AG20443 (cell line): ENCODE measurements around the gene FBXL20.
A peak's percentile ranks its signal among the peaks of the same experiment; 100 is the strongest.

Source experiments
- DNase-seq: peaks from one replicate; pipeline ENCODE4 v3.0.0; 2012; ENCODE audit warnings: low spot score, mixed read lengths

The FBXL20 gene

DNA sequence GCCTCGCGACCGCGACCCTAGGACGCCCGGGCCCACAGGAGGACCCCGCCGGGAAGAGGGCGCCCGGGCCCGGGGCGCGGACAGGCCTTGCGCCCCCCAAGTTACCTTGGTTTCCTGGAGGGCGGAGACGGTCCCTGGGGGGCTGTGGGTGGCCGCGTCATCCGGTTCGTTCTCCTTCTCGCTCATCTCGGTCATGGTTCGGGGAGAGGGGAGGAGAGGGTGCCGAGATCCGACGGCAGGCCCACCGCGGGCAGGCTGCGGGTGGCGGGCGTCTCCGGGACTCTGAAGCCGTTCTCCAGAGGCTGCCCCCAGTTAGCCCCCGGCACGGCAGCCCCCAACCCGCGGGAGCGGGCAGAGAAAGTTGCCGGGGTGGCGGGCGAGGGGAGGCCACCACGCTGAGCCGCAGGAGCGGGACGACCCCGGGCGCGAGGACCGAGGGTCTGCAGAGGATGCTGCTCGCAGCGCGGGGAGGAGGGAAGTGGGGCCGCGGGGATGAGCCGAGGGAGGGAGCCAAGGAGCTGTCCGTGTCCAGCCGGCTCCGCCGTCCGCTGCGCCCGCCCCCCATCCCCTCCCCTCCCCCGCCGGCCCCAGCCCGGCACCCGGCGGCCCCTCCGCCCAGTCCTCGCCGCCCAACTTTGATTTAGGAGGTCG, 176.0 kb downstream of the FBXL20 start, which contains the start of gene STAC2:
TSS of gene STAC2 (minus strand) at position 638 of the 651 bp plus-strand sequence. CDS start at position 195, 443 bp downstream.
- no peak for DNase-seq

DNA sequence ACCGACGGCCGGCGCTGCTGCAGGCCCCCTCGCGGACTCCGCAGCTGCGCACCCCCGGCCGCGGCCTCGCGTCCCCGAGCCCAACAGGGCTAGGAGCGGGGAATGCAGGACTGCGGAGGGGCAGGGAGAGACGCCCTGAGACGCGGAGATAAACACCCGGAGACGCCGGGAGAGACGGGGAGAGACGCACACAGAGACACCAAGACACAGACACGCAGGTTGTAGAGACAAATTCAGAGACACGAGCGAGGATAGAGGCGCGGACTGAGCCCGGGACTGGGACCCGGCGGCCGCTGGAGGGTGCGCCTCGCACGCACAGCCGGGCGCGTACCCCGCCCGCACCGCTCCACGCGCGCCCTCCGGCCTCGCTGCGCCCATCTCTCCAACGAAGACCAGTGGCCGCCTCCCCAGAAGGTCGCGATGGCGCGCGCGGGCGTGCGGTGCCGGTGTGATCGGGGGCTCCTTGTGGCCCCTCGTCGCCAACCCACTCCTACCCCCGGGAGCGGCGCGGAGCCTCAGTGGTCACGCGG, 176.6 kb downstream of the FBXL20 start:
- no peak for DNase-seq

DNA sequence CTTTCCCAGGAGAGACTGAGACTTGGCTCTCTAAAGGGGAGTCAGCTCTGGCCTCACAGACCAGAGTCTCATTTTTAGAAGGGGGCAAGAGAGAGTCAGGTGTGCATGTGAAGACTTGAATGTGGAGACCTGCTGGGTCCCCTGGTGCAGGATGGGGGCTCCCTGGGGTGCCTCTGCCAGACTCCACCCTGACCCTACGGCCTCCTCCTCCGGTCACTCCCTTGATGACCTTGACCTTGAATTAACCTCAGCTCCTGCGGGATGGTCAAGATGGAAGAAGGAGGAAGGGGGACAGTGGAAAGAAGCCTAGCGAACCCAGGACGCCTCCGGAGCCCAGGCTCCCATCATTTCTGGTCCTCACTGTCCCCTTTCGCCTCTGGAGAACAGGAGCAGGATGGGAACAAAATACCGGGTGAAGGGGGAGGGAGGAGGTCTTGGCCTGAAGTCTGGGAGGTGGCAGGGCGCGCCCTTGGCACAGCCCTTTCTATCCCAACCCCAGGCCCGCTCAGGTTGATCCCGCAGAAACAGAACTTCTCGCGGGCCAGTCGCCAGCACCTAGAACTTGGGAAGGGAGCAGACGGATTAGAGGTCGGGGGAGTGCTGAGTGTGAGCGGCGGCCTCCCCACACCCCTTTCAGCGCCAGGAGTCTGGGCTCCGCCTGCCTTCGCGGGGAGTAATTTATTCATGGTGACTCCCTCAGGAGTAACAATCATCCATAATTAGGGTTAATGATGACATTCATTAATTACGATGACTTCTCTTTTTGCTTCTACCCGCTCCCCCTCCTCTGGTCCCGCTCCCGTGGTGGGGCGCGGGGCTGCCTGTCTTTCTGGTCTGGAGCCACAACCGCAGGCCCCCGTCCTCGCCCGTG, 177.3 kb downstream of the FBXL20 start:
- DNase-seq, result no peak

DNA sequence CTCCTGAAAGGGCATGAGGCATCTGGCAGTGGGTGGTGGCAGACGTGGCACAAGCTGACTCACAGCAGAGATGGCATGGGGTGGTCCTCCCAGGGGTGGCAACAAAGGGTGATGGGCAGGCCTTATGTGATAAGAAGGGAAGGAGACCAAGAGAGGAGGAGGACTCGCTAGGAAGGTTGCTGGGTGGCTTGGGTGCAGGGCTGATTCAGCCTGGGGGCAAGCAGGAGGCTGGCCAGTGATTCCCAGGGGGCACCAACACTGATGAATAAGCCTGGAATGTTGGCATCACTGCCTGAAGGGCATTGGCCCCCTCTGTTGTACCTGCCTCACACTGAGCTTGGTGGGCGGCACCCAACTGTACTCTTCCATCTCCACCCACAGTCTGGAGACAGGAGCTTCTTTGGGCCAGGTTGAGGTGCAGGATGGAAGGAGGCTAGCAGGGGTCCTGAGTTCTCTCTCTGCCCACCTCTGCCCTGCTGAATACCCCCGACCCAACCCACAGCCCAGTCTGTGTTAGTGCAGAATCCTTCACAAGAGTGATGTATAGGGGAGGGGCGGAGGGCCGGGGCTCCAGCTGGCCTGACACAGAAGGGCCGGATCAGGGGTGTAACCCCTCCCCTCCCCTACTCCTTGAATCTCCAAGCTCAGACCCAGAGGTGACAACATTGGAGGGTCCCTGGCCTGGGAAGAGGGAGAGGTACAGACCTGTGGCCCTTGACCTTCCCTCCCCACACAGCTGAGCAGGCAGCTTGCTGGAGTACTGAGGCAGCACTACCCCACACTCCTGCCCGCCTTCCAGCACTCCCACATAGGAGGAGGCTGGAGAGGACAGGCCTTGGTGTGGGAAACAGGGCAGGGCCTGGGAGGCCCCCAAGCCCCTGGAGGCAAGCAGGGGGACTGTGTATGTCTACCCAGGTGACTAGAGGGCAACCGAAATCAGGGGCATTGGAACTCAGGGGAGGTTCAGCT, 178.3 kb downstream of the FBXL20 start:
- no peak for DNase-seq

DNA sequence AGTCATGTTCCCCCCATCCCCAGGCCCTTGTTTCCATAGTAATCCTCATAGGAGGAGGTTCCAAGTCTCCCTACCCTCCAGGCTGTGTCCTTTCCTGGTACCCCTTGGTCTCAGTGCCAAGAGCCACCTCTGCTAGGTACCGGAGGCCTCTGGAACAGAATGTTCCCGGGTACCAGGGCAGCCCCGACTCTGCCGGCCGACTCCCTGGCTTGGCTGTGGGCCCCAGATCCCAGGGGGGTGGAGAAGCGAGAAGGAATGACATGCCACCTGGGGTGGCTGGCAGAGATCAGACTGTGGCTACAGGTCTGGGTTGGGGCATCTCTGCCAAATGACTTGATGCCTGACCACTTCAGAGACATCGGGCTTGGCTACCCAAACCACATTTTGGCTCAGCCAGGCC, 179.3 kb downstream of the FBXL20 start:
- no peak for DNase-seq

DNA sequence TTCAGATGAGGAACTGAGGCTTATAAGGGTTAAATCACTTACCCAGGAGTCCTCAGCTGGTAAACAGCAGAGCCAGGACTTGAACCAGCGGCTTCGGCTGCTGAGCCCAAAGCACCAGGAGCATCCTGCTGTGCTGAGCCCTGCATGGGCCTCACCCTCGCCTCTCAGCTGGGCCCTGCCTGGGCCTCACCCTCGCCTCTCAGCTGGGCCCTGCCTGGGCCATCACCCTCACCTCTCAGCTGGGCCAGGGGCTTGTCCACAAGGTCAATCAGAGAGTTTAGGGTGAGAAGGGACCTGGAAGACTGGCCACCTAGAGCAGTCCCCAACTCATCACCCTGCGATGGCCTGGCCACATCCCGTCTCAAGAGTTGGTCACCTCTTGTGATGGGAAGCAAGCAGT, 179.9 kb downstream of the FBXL20 start:
- no peak for DNase-seq

DNA sequence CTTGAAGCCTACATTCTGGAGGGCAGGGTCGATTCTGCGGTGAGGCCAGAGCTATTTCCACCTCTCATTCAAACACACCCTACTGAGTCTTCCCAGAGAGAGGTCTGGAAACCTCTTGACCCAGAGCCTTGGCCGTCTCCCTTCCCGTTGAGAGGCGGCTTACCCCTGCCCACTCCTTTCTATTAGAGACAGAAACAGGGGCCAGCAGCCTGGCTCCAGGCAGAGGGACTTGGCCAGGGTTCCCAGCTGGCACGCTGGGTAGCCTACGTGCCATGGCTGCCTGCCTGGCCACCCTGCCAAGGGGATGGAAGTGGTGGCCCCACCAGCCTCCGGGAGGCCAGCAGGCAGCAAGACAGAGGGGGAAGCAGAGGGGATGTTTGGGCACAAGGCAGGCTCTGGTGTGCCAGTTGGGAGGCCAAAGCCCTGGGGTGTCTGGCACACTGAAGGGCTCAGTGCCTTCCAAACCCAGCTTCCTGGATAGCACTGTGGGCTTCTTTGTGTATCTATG, 181.7 kb downstream of the FBXL20 start:
- no peak for DNase-seq

DNA sequence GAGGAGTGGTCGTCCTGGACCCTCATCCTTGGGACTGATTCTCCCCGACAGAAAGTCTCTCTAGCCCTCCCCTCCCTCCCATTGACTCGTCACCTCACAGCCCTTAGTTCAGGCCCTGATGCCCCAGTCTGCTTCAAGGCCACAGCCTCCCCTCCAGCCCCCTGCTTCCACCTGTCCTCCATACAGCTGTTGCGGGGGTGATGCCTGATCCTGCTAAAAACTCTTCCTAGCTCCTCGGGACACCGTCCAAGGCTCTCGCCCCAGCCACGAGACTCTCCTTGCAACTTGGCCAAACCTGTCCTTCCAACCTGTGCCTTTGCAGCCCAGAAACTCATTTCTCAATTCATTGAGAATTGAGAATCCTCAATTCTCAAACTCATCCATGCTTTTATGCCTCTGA, 182.5 kb downstream of the FBXL20 start:
- no peak for DNase-seq

DNA sequence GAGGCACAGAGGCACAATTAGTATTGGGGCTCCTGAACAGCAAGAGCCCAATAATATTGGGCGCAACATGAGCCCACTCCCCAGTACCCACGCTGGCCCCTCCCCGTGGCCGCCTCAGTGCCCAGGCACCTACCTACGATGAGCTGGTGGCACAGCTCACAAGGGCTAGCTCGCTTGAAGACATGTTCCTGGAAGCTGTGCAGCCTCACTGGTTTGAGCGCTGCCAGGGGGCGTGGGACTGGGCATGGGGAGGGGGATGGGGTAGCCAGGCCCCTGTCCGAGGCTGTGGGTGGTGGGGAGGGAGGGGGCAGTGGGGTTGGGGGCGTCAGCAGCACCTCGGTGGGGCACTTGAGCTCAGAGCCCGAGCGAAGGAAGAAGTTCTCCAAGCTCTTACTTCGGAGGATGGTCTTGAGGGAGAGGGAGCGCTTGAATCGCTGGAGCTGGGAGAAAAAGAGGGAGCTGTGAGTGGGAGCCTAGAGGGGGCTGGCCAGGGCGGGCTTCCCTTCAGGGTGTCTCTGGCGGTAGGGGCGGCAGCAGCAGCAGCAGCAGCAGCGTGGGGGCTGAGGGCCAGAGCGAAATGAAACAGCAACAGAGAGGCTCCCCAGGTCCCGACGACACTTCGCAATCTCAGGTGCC, 183.6 kb downstream of the FBXL20 start:
- DNase-seq, result no peak

DNA sequence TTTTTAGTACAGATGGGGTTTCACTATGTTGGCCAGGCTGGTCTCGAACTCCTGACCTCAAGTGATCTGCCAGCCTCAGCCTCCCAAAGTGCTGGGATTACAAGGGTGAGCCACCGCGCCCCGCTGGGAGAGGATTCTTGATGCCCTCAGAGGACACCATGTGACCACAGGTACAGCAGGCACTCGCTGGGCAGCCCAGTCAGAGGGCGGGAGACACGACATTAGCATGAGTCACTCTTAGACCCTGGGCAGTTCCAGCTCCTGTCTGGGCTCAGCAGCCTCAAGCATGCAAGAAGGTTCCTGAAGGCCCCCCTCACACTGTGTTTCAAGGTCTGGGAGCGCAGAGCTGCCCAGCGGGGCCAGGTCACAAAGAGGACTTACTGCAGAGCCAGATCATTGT, 187.6 kb downstream of the FBXL20 start:
- no peak for DNase-seq

DNA sequence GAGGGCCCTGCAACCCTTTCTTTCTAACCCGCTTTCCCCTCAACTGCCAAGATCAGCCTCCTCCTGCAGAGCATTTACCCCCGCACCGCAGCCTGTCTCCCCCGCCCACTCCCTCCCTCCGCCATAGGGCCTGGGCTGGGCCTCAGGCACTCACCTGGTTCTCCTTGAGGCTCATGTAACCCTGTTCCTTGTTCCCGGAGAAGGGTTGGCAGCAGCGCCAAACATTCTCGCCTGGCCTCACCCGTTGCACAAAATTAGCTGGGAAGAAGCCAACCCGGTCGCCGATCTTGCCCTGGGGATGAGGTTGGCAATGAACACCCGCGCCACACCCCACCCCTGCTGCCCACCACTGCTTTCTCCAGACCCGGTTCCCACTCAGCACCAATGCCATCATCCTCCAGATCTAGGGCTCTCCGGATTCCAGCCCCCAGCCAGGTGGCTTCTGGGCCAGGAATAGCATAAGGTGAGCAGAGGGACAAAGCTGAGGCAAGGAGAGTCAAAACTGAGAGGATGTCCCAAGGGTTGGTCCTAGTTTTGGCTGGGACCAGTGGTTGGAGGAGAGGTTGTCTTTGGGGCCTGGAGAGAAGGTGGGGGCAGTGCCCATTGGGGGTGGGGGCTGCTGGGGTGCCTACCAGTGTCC, 188.5 kb downstream of the FBXL20 start:
- no peak for DNase-seq

DNA sequence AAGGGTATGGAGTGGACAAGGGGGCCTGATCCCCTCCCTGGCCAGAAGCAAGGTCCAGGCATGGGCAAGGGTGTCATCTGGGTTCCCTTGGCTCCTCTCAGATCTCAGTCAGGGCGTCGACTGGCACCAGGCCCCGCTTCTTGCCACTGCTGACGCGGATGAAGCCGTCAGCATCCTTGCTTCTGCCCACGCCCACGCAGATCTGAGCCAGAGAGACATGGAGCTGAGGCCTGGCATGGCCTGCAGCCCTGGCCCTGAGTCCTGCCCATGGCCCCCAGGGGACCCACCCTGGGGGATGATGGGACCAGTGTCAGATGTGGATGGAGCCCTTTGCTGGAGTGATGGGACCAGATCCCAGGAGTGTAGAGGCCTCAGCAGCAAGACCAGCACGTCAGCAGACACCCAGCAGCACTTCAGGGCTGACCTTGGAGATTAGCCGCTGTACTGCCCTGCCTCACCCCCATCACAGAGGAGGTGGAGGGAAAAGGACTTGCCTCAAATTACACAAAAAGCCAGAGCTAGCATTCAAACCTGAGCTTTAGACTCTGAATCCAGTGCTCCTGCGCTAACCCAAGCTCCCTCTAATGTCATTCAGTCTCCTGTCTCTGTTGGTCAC, 189.1 kb downstream of the FBXL20 start:
- DNase-seq, result no peak

DNA sequence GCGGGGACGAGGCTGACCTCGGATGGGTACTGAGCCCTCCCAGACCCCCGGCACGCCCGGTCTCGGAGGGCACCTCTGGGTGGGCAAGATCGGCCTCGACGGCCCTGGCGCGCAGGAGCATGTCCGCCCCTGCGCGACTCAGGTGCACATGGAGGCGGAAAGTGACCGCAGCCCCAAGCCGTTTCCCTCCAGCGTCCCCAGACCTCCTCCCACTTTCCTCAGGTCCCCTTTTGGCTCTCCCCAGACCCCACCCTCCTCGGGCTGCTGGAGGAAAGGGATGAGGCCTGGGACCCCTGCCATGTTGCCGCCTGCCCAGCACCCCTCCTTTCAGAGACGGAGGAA, 191.4 kb downstream of the FBXL20 start:
- no peak for DNase-seq

DNA sequence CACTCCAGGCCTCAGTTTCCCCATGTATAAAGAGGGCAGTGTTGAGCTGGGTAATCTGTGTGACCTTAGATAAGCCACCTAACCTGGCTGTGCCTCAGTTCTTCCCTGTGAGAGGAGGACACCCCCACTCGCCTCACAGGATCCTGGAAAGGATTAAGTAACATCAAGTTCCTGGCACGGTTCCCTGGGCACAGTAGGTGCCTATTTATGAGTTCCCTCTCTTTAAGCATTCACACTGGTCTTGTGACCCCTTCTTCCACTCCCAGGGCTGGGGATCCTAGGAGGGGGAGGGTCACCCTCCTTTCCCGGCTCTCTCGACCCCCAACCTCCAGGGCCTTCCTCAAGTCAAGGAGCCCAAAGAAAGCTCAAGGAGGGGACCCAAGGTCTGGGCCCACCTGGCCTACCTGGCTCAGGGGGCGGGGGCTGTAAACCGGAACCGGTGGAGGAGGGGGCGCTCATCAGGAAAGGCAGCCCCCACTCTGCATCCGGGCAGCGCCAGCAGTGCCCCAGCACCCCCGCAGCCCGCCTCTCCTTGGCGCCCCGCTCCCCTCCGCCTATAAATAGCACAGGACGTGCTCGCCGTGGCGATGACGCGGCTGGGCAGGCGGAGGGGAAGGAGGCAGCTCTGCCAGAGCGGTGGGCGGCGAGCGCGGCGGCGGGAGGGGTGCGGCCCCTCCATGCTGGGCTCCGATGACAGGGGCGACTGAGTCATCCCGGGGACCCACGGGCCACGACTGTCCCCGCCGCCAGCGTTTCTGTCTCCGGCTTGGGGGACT, 191.9 kb downstream of the FBXL20 start:
- DNase-seq, result peak; percentile 82

DNA sequence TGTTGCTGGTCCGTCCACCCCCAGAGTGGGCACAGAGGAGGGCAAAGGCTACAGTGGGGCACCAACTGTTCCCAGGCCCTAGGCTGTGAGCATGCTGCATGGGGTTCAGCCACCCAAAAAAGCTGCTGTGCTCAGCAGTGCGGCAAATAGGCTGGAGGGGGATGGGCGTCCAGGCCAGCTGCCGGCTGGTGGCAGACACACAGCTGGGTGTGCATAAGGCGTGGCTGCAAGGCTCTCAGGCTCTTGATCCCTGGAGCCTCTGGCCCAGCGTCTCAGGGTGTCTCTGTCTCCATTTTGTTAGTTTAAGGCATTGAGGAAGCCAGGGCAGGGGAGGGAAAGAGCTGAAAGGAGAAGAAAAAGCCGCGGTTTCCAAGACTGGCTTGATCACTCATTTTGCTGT, 192.5 kb downstream of the FBXL20 start:
- no peak for DNase-seq

DNA sequence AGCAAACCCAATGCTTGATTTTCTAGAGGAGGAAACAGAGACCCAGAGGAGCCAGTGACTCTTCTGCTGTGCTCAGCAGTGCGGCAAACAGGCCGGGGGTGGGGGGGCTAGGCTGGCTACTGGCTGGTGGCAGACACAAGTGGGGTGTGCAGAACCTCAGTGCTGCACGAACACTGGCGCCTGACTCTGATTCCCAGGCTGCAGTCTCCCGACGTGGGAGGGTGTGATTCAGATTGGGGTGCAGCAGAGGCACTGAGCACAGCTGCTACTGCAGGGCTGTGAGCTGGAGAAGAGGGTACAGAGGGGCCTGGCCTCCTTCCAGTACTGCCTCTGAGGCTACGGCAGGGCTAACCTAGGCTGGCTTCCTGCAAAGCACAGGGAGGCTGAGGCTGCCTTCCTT, 193.3 kb downstream of the FBXL20 start:
- no peak for DNase-seq

DNA sequence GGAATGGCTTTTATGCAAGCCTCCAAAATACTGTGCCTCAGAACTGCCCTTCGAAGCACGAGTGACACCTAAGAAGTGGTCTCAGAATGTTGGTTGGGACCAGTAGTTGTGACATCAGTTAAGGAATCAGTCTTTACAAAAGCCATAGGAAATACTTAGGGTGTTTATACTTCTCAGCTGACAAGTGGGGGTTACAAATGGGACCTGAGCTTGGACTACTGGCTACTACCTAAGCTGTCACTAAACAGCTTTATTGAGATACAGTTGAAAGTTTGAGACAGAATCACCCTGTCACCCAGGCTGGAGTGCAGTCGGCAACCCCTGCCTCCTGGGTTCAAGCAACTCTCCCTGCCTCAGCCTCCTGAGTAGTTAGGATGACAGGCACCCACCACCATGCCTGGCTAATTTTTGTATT, 196.3 kb downstream of the FBXL20 start:
- no peak for DNase-seq

DNA sequence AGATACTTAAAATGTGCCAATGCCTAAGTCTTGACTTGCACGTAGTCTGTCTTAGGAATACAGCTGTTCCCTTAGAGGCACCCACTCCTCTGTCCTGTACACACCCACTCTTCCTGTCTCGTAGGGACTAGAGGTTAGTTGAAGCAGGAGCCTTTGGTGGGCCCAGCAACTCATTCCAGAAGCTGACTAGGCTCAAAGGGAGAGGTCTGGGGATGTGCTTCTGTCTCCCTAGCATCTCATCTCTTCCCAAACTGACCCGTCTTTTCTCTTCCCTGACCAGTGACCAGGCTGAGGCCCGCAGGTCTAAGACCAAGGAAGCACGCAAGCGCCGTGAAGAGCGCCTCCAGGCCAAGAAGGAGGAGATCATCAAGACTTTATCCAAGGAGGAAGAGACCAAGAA, 197.2 kb downstream of the FBXL20 start:
- DNase-seq, result no peak
